Activated CD4-positive, alpha-beta T cell treated with anti-CD3 and anti-CD28 coated beads, Interleukin-2, amount 50 U/mL, for 48 hours (primary cell): ENCODE measurements around the gene SNHG17.
"Not testable (repeated sequence)": the region's sequence is repeated elsewhere in the genome, so short reads cannot be mapped to it uniquely, and the experiment has no call there.

Experiments
- DNase-seq, 2 experiments: peaks; one replicate each; pipeline ENCODE4 v3.0.0-alpha.2; 2020

Gene SNHG17

DNA sequence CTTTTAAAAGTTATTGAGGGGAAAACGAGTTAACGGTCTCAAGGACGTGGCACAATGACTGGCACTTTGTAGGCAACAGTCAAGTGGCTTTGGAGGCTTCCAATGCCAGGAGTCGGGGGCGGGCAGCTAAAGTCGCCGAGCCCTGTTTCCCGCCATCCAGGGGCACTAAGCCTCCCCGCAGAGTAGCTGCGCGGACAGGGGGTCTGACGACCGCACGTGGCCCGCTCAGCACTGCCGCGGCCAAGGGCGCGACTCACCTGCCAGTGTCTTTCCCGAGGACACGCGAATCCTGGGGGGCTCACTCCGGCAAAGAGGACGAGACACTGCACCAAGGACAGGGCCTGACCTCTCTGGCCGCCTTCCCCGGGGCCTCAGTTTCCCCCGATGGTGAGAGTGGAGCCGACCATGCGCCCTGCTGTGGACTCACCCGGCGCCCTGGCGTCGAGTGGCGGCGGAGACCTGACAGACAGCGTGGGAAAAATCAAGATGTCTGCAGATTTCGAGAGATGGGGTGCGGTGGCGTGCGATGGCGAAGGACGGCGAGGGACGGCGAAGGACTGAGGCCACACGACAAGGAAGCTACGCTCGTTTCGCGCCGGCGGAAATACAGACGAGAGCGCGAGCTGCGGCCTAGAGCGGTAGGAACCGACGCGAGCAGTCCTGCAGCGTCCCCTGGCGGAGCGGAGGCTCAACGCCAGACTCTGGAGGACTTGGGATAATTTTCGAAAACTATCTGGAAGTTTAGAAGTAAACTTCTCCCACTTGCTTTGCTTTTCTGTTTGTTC is at the start of gene SNHG17:
Gene SNHG17 (minus strand): TSS at position 559 of the 785 bp plus-strand sequence.
- DNase-seq: peak; percentile 88 to 91

DNA sequence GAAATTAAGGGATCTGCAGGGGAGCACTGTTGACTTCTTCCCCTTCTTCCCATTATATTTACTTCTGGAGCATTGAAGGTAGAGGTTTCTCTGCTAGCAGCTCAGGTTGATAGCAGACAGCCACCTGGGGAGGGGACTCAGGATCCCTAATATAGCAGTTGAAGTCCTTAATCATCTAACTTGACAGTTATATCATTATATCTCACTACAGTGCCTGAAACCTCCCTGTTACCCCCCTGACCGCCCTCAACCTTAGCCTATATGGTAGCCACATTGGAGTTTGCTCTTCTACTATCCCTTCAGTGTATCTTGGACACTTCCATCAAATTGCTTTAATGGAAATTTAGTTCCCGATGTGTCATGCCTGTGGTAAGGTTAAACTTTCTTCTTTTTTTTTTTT is 44.5 kb upstream of the SNHG17 start:
- DNase-seq: no peak

- no peak for DNase-seq
These were observed 42.6 kb upstream of the SNHG17 start for GRCh38 chr20:38477747-38478146.

DNA sequence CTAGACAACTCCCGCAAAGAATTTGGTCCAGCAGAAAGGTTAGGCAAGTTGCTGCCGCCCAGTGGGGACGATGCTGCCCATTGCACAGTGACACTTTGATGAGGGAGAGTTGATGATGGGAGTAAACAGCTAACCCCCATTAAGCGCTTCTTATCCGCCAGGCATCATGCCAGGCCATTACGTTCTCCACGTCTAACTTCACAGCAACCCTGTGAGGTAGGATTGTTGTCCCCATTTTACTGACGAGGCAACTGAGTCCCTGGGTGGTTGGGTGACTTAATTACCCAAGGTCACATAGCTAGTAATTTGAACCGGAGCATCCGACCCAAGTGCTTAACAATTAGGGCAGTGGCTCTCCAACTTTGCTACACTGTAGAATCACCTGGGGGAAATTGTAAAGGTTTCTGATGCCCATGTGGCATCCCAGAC is 38.3 kb upstream of the SNHG17 start:
- DNase-seq: no peak

DNA sequence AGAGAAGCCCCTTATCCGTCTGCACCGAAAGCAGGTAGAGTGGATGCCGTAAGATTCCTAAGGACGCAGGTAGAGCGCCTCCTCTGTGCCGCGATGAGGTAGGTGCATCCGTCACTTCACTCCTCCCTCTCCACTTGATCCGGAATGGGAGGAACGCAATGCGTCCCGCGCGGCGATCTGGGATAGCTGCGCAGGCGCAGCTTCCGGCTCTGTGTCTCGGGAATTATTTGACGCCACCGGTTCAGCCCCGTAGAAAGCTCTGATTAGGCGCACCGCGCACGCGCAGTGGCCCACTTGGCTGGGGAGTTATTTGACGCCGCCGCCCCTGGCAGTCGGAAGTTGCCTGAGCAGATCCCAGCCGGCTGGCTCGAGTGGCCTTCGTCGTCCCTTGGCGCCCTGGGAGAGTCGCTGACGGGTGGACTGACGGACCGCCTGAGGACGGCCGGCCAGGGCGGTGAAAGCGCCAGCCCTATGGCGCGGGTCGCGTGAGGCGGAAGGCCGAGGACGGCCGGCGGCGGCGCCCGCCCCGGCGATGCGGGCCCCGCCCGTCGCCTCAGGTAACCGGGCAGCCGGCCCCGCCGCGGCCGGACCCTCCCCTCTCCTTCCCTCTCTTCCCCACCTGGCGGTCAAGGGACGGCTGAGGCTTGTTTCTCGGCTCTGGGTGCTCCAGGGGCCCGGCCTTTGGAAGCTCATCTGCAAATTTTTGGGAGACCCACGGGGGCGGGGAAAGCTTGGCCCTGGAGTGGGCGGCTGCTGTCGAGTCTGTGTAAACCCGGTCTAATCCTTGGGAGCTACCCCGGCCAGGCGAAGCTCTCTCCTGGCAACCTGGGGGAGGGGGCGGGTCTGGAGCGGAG is 37.6 kb upstream of the SNHG17 start, which contains the start of gene RALGAPB:
Gene RALGAPB (plus strand): TSS at position 331 of the 854 bp plus-strand sequence. CDS start 15,590 bp downstream, outside the sequence.
- peak; percentile 98 to 99 for DNase-seq

- DNase-seq: no peak
These were observed 36.9 kb upstream of the SNHG17 start for GRCh38 chr20:38471987-38472512.

- no peak for DNase-seq
These were observed 36.1 kb upstream of the SNHG17 start for GRCh38 chr20:38471245-38471644.

DNA sequence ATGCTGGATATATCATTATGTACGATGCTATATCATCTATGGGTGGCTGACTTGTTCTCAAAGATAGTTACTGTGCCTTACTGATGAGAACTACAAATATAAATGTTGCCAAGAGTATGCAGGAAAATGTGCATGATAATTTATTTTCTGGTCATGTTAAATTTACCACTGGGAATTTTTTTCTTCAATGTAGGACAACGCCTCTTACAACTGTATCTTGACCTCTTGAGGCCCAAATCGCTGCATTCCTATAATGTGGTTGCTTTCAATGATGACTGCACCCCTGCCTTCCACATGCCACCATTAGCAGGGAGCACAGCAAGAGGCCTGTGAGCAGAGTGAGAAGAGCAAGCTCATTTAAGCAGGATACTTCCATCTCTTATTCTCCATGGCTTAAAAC is 31.9 kb upstream of the SNHG17 start:
- DNase-seq: no peak

DNA sequence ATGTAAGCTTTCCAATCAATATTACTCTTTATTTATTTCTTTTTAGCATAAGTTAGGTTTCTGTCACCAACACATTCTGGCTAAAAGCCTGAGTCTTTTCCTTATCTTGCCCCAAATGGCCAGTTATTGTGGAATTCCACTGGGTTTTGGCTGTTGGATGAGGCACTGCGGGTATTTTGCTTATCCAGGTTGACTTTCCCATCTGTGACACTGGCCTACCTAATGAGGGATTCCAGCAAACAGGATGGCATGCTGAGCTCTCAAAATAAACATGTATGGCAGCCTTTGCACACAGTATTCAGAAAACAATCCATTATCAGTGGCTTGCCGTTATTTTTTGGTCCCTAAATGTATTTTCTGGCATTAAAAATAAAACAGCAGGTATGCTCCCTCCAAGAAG is 31.0 kb upstream of the SNHG17 start:
- DNase-seq: no peak

- not testable (repeated sequence) for DNase-seq
These were observed 26.4 kb upstream of the SNHG17 start for GRCh38 chr20:38461569-38461968.

DNA sequence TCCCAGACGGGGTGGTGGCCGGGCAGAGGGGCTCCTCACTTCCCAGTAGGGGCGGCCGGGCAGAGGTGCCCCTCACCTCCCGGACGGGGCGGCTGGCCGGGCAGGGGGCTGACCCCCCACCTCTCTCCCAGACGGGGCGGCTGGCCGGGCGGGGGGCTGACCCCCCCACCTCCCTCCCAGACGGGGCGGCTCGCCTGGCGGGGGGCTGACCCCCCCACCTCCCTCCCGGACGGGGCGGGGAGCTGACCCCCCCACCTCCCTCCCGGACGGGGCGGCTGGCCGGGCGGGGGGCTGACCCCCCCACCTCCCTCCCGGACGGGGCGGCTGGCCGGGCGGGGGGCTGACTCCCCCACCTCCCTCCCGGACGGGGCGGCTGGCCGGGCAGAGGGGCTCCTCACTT is 26.0 kb upstream of the SNHG17 start:
- DNase-seq: not testable (repeated sequence)

GRCh38 chr20:38460631-38461030 is 25.5 kb upstream of the SNHG17 start:
- DNase-seq: not testable (repeated sequence)

- no peak for DNase-seq
These were observed 25.0 kb upstream of the SNHG17 start for GRCh38 chr20:38460040-38460623.

DNA sequence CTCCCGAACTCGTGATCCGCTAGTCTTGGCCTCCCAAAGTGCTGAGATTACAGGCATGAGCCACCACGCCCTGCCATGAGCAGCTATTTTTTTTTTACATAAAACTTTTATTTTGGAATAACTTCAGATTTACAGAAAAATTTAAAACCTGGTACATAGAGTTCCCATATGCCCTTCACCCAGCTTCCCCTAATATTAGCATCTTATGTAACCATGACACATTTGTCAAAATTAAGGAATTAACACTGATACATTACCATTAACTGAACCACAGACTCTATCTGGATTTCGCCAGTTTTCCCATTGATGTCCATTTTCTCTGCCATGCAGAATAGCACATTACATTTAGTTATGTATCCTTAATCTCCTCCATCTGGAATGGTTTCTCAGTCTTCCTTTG is 23.2 kb upstream of the SNHG17 start:
- no peak for DNase-seq

- DNase-seq: no peak
These were observed 19.7 kb upstream of the SNHG17 start for GRCh38 chr20:38454556-38455473.

DNA sequence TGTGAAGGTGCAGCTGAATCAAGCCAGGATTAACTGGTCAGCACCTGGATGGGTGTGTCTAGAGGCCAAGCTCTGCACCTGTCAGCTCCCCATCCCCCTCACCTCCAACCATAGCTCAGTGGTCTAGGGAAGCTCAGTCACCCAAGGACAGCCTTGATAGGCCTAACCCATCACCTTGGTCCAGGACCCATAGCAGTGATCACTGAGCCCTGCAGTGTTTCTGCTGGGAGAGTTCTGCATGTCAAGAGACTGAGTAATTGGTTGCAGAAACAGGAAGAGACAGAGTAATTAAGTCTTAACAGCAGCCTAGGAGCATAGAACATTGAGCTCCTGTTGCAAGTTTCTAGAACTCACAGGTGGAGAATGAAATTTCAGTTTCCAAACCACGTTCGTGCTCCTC is 18.8 kb upstream of the SNHG17 start:
- no peak for DNase-seq

- no peak for DNase-seq
These were observed 17.9 kb upstream of the SNHG17 start for GRCh38 chr20:38452880-38453624.

DNA sequence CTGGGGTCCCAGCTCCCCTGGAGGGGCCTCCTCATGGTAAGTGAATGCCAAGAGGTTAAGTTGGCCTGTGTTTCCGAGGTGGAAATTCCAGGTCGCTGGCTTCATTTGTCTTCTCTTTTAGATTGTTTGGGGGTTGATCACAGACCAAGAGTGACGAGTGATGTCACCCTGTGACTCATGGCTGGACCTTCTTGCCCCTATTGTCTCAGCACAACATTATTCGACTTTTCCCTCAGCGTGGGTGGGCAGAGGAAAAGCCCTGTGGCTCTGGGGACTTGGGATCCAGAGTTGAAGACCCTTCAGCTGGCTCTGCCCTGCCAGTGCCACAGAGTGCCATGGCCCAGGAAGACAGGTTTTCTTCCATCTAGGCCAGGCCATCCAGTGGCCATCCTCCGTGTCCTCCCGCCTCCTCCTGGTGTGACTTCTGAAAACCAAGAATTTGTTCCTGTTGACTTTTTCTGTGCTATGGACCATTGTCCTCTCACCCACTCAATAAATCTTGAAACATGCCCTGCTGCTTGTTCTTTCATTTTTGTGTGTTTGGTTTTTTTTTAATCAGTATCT is 15.4 kb upstream of the SNHG17 start:
- DNase-seq: no peak

GRCh38 chr20:38449046-38449445 is 13.9 kb upstream of the SNHG17 start:
- no peak for DNase-seq

- no peak for DNase-seq
These were observed 13.0 kb upstream of the SNHG17 start for GRCh38 chr20:38447931-38448675.
